GM18873 (cell line): ENCODE results near the gene FIBCD1.

Experiments used
- ATAC-seq: cut with Tn5 transposase; IDR thresholded peaks from one replicate; pipeline ENCODE4 v1.9.1; 2021; ENCODE audit warnings: mild to moderate bottlenecking, moderate library complexity, moderate number of reproducible peaks; ENCODE audit not compliant: unreplicated experiment, low FRiP score

Gene FIBCD1

GRCh38 chr9:130938652-130939404, at the start of gene FIBCD1:
Gene FIBCD1, minus strand, starts transcription at chr9:130939247. Its CDS starts 640 bp downstream, at chr9:130938607.
- ATAC-seq = no peak

DNA sequence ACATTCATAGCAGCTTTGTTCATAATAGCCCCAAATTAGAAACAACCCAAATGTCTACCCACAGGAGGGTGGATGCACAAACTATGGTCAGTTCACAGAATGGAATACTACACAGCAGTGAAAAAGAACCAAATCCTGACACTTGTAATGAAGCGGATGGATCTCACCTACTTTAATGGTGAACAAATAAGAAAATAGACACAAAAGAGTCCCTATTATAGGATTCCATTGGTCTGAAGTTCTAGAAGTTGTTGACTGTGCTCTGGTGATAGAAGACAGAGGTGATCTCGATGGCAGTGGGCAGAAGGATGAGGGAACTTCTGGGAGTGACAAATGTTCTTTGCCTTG, 49.3 kb upstream of the FIBCD1 start:
- no peak for ATAC-seq

- ATAC-seq = no peak
These were observed 48.8 kb upstream of the FIBCD1 start for GRCh38 chr9:130987738-130988399.

- ATAC-seq = no peak
These were observed 48.0 kb upstream of the FIBCD1 start for GRCh38 chr9:130987054-130987453.

DNA sequence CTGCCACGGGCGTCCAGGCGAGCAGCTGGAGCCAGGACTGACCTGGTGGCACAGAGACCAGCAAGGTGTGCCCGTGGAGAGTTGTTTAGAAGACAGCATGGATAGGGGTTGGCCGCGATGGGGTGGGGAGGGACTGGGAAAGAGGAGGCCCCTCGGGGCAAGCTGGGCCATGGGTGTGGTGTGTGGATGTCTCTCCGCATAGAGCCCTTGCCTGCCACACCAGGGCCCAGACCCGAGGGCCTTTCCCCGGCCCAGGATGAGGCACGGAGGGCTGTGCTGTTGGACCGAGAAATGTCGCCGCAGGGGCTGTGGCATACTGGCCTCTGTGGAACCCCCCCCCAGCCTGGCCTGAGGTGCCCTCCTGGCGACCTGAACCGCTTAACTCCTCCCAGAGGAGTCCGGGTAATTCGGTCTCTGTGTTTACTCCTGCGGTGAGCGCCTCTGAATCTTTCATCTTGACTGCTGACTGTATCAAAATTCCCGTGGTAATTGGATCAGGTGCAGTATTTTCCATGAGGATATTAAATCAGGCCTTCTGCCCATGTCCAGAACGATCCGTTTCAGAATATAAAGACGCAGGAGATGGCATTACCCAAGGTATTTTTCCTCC, 47.4 kb upstream of the FIBCD1 start:
- ATAC-seq = no peak

GRCh38 chr9:130985606-130986162, 46.6 kb upstream of the FIBCD1 start:
- ATAC-seq = no peak

DNA sequence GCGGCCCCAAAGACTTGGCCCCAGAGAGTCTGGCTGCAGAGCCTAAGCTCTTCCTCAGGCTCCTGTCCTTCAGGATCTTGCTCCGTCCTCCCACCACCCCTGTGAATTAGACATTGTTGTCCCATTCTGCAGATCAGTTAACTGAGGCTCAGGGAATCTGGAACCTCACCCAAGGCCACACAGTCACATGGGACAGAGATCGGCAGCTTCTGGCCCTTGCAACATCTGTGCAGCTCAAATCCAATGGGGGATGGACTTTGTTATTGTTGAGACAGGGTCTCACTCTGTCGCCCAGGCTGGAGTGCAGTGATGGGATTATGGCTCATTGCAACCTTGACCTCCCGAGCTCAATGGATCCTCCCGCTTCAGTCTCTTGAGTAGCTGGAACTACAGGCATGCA, 46.0 kb upstream of the FIBCD1 start:
- ATAC-seq = no peak

- ATAC-seq = no peak
These were observed 45.5 kb upstream of the FIBCD1 start for GRCh38 chr9:130984521-130984920.

DNA sequence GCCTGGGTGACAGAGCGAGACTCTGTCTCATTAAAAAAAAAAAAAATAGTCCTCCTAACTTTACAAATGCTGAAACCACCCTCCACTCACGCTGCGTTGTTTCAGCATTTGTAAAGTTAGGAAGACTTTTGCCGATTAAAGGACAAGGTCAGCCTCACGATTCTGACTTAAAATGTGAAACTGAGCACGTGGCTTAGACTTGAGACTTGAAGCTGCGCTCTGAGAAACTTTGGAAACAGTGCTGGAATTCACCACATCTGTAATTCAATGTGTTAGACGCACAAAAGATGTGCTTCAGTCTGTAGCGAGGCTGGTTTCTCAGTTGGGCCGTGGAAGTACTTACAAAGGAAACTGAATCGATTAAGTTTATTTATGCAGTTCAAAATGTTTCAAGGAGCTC, 44.9 kb upstream of the FIBCD1 start:
- no peak for ATAC-seq

- ATAC-seq = no peak
These were observed 44.3 kb upstream of the FIBCD1 start for GRCh38 chr9:130983359-130983670.

DNA sequence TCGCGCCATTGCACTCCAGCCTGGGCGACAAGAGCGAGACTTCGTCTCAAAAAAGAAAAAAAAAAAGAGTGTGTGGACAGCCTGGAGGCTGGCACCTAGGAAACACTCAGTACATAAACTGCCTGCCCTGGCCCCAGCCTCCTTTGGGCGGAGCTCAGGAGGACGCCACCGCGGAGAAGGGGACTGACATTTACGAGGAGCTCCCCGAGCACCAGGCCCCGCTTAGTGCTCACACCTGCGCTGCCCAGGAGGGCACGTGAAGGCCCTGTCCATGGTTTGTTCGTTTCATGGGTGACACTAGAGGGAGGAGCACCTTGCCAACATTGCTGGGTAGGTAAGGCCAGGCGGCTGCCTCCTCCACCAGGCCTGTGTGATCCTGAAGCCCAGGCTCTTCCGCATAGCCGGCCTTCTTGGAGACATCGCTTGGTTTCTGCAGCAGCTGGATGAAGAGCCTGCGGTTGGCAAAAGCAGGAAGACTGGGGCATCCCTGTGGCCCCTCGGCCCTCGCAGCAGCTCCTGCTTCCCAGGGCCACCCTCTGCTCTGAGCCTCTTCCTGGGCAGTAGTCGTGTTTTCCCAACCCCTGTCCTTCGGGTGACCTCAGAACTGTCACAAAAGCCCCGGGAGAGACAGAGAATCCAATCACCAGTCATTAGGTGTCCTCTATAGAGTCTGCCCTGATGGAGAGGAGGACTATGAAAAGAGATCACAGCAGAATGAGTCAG, 43.8 kb upstream of the FIBCD1 start:
- no peak for ATAC-seq

GRCh38 chr9:130981756-130982137, 42.7 kb upstream of the FIBCD1 start:
- no peak for ATAC-seq

DNA sequence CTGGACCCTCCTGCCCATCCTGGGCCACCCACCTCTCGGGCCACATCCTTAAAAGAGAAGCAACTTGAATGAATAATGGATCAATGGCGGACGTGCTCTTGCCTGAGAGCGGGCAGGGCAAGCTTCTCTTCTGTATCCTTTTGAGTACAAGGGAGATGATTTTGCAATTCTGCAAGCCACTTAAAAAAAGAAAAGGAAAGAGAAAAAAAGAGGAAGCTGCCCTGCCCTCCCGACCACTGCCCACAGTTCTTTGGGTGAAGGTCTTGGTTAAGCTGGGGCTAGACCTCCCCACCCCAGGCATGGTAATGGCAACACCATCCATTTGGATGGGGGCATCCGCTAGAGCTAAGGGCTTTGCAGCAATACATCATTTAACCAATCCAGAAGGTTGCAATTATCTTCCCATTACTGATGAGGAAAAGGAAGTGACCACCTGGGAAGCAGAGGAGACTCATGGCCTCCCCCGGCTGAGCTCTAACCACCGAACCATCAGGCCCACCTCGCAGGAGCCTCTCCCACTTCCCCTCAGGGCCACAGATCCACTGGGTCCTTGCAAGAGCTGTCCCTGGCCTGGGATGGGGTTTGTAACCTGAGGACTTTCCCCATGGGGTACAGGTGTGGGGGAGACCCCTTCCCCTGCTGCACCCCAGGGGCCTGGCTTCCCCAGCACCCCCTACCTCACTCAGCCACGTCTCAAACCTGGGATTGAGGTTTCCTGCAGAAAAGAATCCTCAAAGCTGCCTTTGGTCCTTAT, 42.1 kb upstream of the FIBCD1 start:
- no peak for ATAC-seq

- no peak for ATAC-seq
These were observed 41.5 kb upstream of the FIBCD1 start for GRCh38 chr9:130980526-130980925.

GRCh38 chr9:130979591-130980385, 40.7 kb upstream of the FIBCD1 start:
- no peak for ATAC-seq

GRCh38 chr9:130977811-130978221, 38.8 kb upstream of the FIBCD1 start:
- ATAC-seq = no peak

- ATAC-seq = no peak
These were observed 37.1 kb upstream of the FIBCD1 start for GRCh38 chr9:130975932-130976841.

GRCh38 chr9:130975156-130975555, 36.1 kb upstream of the FIBCD1 start:
- ATAC-seq = no peak

DNA sequence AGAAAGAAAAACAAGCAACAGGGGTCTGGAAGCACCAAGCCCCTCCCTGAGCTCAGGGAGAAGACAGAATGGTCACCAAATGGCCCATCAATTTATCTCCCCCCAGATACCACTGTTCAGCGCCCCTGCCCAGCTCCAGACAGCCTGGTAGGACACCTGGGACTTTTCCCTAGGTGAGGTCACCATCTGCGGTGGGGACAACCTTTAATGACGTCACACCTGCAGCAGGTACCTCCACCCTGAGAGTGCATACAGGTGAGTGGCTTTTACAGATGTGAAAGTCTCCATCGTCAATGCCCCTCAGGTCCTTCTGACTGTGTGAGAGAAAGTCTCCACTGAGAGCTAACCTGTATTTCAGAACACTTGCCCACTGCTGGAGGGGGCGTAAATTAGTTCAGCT, 35.6 kb upstream of the FIBCD1 start:
- ATAC-seq = no peak
